Mesothelial cell of epicardium (in vitro differentiated cells): ENCODE results near the gene TRNP1. TPM values are rescaled to one million over a fixed set of nuclear protein-coding genes. Genes with fewer than 3 reads are reported as not detected.
A peak's percentile ranks its signal among the peaks of the same experiment; 100 is the strongest.

Experiments used
- DNase-seq, 2 experiments: peaks; one replicate each; pipeline ENCODE4 v3.0.0; 2021; ENCODE audit warnings: low spot score in 2 of 2; ENCODE audit not compliant: unreplicated experiment in 2 of 2
- H3K27ac Mint-ChIP-seq: 2 replicates; pipeline ENCODE4 v1.8.0; 2021; ENCODE audit warnings: mixed read lengths
- H3K27me3 Mint-ChIP-seq: 2 replicates; pipeline ENCODE4 v1.8.0; 2021; ENCODE audit warnings: low read depth, mixed read lengths
- H3K36me3 Mint-ChIP-seq: 2 replicates; pipeline ENCODE4 v1.8.0; 2021; ENCODE audit warnings: mixed read lengths
- H3K4me1 Mint-ChIP-seq: 2 replicates; pipeline ENCODE4 v1.8.0; 2021; ENCODE audit warnings: mixed read lengths
- H3K4me3 Mint-ChIP-seq: 2 replicates; pipeline ENCODE4 v1.8.0; 2021; ENCODE audit warnings: mild to moderate bottlenecking, moderate library complexity, mixed read lengths
- H3K9me3 Mint-ChIP-seq: 2 replicates; pipeline ENCODE4 v1.8.0; 2021; ENCODE audit warnings: mixed read lengths
- total RNA-seq: library from RNA; stranded (reverse); gene quantifications from 3 replicates; pipeline ENCODE4 v1.2.1, GENCODE V29; 2021
- TF ChIP-seq, protein P1 (sequence below): fragments of 200-600 bp; sonication (generic); IDR thresholded peaks from one replicate; pipeline ENCODE4 v1.5.0; 2021; ENCODE audit warnings: antibody characterized with exemption; ENCODE audit not compliant: unreplicated experiment

Gene TRNP1
- total RNA-seq, 1 donor from 2014 or later: 29.3 TPM

DNA sequence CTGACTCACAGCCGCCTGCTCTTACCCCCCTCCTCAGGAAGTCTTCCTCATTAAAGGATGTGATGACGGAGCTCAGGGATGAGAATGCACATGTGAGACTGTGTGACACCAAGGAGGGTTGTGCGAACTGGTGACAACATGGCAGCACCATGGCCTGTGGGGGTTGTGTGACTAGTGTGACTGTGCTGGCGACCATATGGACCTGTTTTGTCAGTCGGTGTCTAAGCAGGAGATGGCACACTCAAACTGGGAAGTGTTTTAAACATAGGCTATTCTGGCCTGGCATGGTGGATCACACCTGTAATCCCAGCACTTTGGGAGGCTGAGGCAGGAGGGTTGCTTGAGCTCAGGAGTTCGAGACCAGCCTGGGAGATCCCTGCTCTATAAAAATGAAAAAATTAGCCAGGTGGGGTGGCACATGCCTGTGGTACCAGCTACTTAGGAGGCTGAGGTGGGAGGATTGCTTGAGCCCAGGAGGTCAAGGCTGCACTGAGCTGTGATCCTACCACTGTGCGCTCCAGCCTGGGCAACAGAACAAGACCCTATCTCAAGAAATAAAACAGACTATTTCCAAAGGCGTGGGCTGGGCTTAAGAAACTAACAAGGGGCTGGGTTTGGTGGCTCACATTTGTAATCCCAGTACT is 7.4 kb downstream of the TRNP1 start:
- Mint-ChIP-seq H3K36me3 (no peaks in the 10 kb centered on the region), H3K9me3 (no peaks in the 10 kb centered on the region), H3K4me3 (no peak overlapping the region), H3K27me3 (peaks cover 9% of the 10 kb centered on the region), H3K4me1 (peaks cover 73% of the 10 kb centered on the region), H3K27ac (peak overlapping the region; percentile 95)
- no peak for DNase-seq
- TF ChIP-seq, protein P1, sequence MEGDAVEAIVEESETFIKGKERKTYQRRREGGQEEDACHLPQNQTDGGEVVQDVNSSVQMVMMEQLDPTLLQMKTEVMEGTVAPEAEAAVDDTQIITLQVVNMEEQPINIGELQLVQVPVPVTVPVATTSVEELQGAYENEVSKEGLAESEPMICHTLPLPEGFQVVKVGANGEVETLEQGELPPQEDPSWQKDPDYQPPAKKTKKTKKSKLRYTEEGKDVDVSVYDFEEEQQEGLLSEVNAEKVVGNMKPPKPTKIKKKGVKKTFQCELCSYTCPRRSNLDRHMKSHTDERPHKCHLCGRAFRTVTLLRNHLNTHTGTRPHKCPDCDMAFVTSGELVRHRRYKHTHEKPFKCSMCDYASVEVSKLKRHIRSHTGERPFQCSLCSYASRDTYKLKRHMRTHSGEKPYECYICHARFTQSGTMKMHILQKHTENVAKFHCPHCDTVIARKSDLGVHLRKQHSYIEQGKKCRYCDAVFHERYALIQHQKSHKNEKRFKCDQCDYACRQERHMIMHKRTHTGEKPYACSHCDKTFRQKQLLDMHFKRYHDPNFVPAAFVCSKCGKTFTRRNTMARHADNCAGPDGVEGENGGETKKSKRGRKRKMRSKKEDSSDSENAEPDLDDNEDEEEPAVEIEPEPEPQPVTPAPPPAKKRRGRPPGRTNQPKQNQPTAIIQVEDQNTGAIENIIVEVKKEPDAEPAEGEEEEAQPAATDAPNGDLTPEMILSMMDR: no peak

DNA sequence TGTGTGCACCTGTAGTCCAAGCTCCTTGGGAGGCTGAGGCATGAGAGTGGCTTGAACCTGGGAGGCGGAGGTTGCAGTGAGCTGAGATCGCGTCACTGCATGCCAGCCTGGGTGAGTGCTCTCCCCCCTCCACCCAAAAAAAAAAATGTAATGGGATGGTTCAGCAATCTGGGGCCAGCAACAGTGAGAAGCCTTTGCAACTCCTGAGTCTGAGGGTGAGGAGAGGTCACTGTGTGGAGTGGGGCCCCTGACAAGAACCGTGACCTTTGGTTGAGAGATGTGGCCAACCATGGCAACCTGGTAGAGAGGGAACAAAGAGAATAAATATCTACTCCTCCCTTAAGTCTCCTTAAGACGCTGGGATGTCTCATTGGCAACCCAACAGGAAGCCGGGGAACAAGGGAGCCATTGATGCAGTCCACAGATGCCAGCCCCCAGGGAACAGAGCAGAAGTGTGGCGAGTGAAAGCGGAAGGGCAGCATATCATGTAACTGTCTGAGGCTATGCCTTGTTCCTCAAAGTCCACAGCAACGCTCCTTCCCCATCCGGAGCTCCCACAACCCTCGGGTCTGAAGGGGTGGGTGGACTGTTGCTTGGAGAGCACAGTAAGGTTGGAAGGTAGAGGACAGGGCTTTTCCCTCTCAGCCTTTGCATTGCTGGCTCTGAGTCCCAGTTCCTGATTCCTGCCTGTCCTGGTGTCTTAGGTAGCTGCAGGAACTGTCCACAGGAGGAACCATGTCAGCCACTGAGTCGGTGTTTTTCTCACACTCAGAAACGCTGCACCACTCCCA is 8.3 kb downstream of the TRNP1 start:
- Mint-ChIP-seq H3K27me3 (peaks cover under 1% of the 10 kb centered on the region), H3K4me1 (peaks cover 65% of the 10 kb centered on the region), H3K36me3 (no peaks in the 10 kb centered on the region), H3K27ac (peak overlapping the region; percentile 56), H3K9me3 (no peaks in the 10 kb centered on the region), H3K4me3 (no peak overlapping the region)
- TF ChIP-seq, protein P1: no peak
- no peak for DNase-seq

DNA sequence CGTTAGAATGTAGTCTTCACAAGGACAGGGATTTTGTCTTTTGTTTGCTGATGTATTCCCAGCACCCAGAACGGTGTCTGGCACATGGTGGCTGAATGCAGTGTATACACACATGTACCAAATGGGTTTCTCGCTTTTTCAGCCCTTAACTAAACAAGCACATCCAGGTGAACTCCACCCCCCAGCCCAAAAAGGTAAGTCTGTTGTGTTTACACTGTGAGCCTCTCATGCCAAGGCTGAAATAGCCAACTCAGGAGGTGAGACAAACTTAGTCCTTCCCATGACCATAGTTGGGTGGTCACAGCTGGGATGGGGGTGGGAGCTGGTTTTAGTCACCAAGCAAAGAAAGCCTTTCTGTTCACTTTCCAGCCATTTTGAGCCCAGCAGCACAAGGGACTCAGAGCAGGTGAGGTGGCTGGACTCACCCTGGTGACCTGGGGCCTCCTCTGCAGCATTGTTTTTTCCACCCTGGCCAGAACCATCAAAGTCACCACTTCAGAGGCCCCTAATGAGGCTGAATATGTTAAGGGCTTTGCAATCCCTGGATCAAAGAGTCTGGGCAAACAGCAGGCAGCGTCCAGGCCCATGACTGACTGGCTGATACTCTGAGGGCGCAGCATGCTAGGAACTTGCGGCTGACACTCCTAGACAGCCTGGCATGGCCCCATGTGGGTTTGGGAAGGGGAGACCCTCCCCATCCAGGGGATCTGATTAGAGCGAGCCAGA is 10.4 kb downstream of the TRNP1 start:
- Mint-ChIP-seq H3K36me3 (no peaks in the 10 kb centered on the region), H3K9me3 (no peaks in the 10 kb centered on the region), H3K4me1 (peaks cover 58% of the 10 kb centered on the region), H3K4me3 (no peak overlapping the region), H3K27ac (peak overlapping the region; percentile 73), H3K27me3 (no peaks in the 10 kb centered on the region)
- TF ChIP-seq, protein P1: no peak
- DNase-seq: no peak

DNA sequence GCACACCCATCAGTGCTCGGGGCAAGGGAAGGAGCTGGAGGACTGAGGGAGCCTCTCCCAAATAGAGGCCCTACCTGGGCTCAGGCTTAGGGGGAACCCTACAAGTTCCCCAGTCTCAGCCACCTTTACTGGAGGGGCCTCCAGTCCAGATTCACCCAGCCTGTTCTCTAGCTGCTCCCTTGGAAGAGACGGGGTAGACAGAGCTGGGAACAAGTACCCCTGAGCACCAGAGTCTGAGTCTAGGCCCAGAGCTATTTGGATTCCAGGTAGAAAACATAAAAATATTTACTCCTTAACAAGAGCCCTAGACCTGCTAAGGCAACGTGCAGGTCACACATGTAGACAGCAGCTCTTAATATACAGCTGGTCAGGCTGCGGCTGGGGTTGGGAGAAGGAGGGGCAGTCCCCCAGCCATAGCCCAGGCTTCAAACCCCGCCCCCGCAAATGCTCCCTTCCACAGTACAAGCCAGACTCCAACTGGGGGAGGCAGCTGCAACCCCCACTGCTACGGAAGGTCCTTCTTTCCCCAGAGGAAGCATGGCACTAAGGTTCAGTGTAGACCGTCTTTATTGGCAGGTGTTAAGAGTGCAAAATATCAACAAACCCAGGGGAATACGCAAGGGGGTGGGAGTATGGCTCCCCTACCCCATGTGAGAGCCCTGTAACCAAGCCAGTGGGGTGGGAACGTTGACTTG is 11.1 kb downstream of the TRNP1 start:
- Mint-ChIP-seq H3K4me1 (peaks cover 55% of the 10 kb centered on the region), H3K36me3 (no peaks in the 10 kb centered on the region), H3K4me3 (peak overlapping the region; percentile 10)

DNA sequence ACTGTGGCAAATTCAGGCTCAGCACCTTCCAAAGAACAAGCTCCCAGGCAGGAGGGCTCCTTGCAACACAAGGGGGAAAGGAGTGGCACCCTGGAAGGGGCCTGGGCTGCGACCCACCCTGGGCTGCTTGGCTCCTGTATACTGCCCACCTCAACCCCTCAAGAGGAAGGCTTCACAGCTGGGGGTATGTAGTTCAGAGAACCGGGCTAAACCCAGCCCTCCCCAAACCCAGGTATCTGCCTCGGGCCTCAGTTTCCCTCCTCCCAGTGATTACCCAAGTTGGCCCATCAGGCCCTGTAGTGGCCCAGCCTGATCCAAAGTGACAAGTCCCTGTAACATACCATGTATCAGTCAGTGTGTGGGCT is 11.7 kb downstream of the TRNP1 start:
- H3K27ac Mint-ChIP-seq: no peak overlapping the region
- H3K9me3 Mint-ChIP-seq: no peaks in the 10 kb centered on the region
- peak overlapping the region; percentile 10 for H3K4me3 Mint-ChIP-seq
- H3K36me3 Mint-ChIP-seq: no peaks in the 10 kb centered on the region
- TF ChIP-seq, protein P1: no peak
- peaks cover 55% of the 10 kb centered on the region for H3K4me1 Mint-ChIP-seq
- peak in 1 of 2 experiments; percentile 38 for DNase-seq
- H3K27me3 Mint-ChIP-seq: no peaks in the 10 kb centered on the region

More for the DNA sequence above, 11.1 kb downstream of the TRNP1 start:
- peak in 1 of 2 experiments; percentile 46 for DNase-seq
- Mint-ChIP-seq H3K9me3 (no peaks in the 10 kb centered on the region), H3K27ac (peak overlapping the region; percentile 73), H3K27me3 (no peaks in the 10 kb centered on the region)
- TF ChIP-seq, protein P1: no peak
